Liver (tissue), 9 donors: Measurements from ENCODE around the gene PPM1N. TPM values are rescaled to one million over a fixed set of nuclear protein-coding genes. Genes with fewer than 3 reads are reported as not detected.

Source experiments
- DNase-seq: peaks from one replicate; pipeline ENCODE4 v3.0.0-alpha.2; 2017; ENCODE audit warnings: low spot score
- H3K27ac ChIP-seq, 2 donors: one replicate each; pipeline ENCODE4 v1.7.0; 2013; ENCODE audit warnings: inconsistent platforms in 2 of 2, low read length in 2 of 2, control low read depth in 1 of 2, low read depth in 1 of 2, mild to moderate bottlenecking in 1 of 2
- H3K27me3 ChIP-seq, 4 donors: one replicate each; pipeline versions ENCODE4 v1.6.1 to v1.7.0; 2013; ENCODE audit warnings: low read length in 3 of 4, inconsistent platforms in 1 of 4, mild to moderate bottlenecking in 1 of 4, moderate library complexity in 1 of 4; ENCODE audit not compliant: control insufficient read depth in 4 of 4, insufficient read depth in 4 of 4
- H3K36me3 ChIP-seq, 4 donors: one replicate each; pipeline versions ENCODE4 v1.6.1 to v1.7.0; 2013; ENCODE audit warnings: low read length in 3 of 4, mild to moderate bottlenecking in 3 of 4, low read depth in 1 of 4, moderate library complexity in 1 of 4; ENCODE audit not compliant: control insufficient read depth in 4 of 4, insufficient read depth in 3 of 4
- H3K4me1 ChIP-seq, 4 donors: one replicate each; pipeline versions ENCODE4 v1.6.1 to v1.7.0; 2013; ENCODE audit warnings: low read length in 3 of 4, mild to moderate bottlenecking in 3 of 4, moderate library complexity in 1 of 4; ENCODE audit not compliant: control insufficient read depth in 4 of 4, insufficient read depth in 4 of 4
- H3K4me3 ChIP-seq, 3 donors: one replicate each; pipeline versions ENCODE4 v1.6.1 to v1.7.0; 2013; ENCODE audit warnings: low read length in 3 of 3, control low read depth in 1 of 3, low read depth in 1 of 3, mild to moderate bottlenecking in 1 of 3
- H3K9ac ChIP-seq, 2 donors: one replicate each; pipeline ENCODE4 v1.7.0; 2013; ENCODE audit warnings: low read length in 2 of 2, mild to moderate bottlenecking in 2 of 2, moderate library complexity in 2 of 2, control low read depth in 1 of 2, low read depth in 1 of 2
- H3K9me3 ChIP-seq, 4 donors: one replicate each; pipeline versions ENCODE4 v1.6.1 to v1.7.0; 2013; ENCODE audit warnings: low read length in 3 of 4; ENCODE audit not compliant: control insufficient read depth in 4 of 4
- CTCF ChIP-seq: fragments of 150-350 bp; IDR thresholded peaks from 2 replicates; pipeline ENCODE4 v1.5.1; 2017; ENCODE audit warnings: improper control_type of control experiment, low read depth, low read length; ENCODE audit not compliant: missing input control
- EGR1 ChIP-seq, 2 donors: IDR thresholded peaks; 2 replicates each; pipeline ENCODE4 v1.6.1; 2016 to 2018; ENCODE audit warnings: antibody characterized with exemption in 2 of 2, low read depth in 2 of 2
- FOXA1 ChIP-seq: IDR thresholded peaks from 2 replicates; pipeline ENCODE4 v1.6.1; 2016; ENCODE audit warnings: antibody characterized with exemption
- FOXA2 ChIP-seq: IDR thresholded peaks from 2 replicates; pipeline ENCODE4 v1.6.1; 2016; ENCODE audit warnings: antibody characterized with exemption
- GABPA ChIP-seq, 2 donors: IDR thresholded peaks in 1 of 2; conservative IDR thresholded peaks in 1 of 2; 2 replicates each; pipeline ENCODE4 v1.6.1; 2016; ENCODE audit warnings: antibody characterized with exemption in 2 of 2, mild to moderate bottlenecking in 1 of 2, moderate library complexity in 1 of 2
- HNF4A ChIP-seq, 2 donors: conservative IDR thresholded peaks; 2 replicates each; pipeline ENCODE4 v1.6.1; 2016; ENCODE audit warnings: antibody characterized with exemption in 2 of 2, mild to moderate bottlenecking in 2 of 2
- HNF4G ChIP-seq: IDR thresholded peaks from 2 replicates; pipeline ENCODE4 v1.6.1; 2016; ENCODE audit warnings: antibody characterized with exemption
- JUND ChIP-seq, 2 donors: IDR thresholded peaks; 2 replicates each; pipeline ENCODE4 v1.6.1; 2016; ENCODE audit warnings: antibody characterized with exemption in 2 of 2
- NR2F2 ChIP-seq: IDR thresholded peaks from 2 replicates; pipeline ENCODE4 v1.6.1; 2016; ENCODE audit warnings: antibody characterized with exemption
- RAD21 ChIP-seq, 2 donors: IDR thresholded peaks; 2 replicates each; pipeline ENCODE4 v1.6.1; 2016; ENCODE audit warnings: antibody characterized with exemption in 2 of 2, mild to moderate bottlenecking in 2 of 2
- RXRA ChIP-seq, 2 donors: IDR thresholded peaks; 2 replicates each; pipeline ENCODE4 v1.6.1; 2017 to 2018; ENCODE audit warnings: antibody characterized with exemption in 2 of 2, mild to moderate bottlenecking in 1 of 2
- SP1 ChIP-seq: IDR thresholded peaks from 2 replicates; pipeline ENCODE4 v1.6.1; 2018; ENCODE audit warnings: antibody characterized with exemption, mild to moderate bottlenecking
- TAF1 ChIP-seq: conservative IDR thresholded peaks from 2 replicates; pipeline ENCODE4 v1.6.1; 2016; ENCODE audit warnings: antibody characterized with exemption, mild to moderate bottlenecking
- ZBTB33 ChIP-seq: IDR thresholded peaks from 2 replicates; pipeline ENCODE4 v1.6.1; 2016; ENCODE audit warnings: antibody characterized with exemption
- WGBS: extraction: QIAGEN DNeasy Blood & Tissue Kit; methylation state at CpG from one replicate; pipeline ENCODE4 v1.1.7; 2013; 5-methylcytosine and 5-hydroxymethylcytosine counted together
- polyA plus RNA-seq, 2 donors: library from polyadenylated mRNA; stranded (reverse) in 1 of 2; unstranded in 1 of 2; fragments of 200-250 nt in 1 of 2; fragments of >200 nt in 1 of 2; fragmentation: Nextera tagmentation in 1 of 2; extraction: Ambion mirVana in 1 of 2; gene quantifications; one replicate each; pipeline versions ENCODE4 v1.2.1 to v1.2.3, GENCODE V29; 2013 to 2015
- total RNA-seq, 2 donors: library from RNA; depleted of rRNA; stranded (reverse); fragments of >200 nt; gene quantifications; one replicate each; pipeline ENCODE4 v1.2.3, GENCODE V29; 2014
- TF ChIP-seq, protein P1 (sequence below): IDR thresholded peaks from 2 replicates; pipeline ENCODE4 v1.6.1; 2016; ENCODE audit warnings: antibody characterized with exemption
- TF ChIP-seq, protein P2 (sequence below): IDR thresholded peaks from 2 replicates; pipeline ENCODE4 v1.6.1; 2016; ENCODE audit warnings: antibody characterized with exemption
- TF ChIP-seq, protein P3 (sequence below): IDR thresholded peaks from 2 replicates; pipeline ENCODE4 v1.6.1; 2016; ENCODE audit warnings: antibody characterized with exemption, mild to moderate bottlenecking
- donor health status: healthy.
- donor health status: healthy.
- donor health status: healthy.
- donor health status: healthy.
- donor health status: healthy.

PPM1N gene
- total and polyA plus RNA-seq, 4 donors: 0.17 to 1.5 (median 0.47) TPM

GRCh38 chr19:45494261-45494916 lies 3.9 kb upstream of the PPM1N start:
- Histone ChIP-seq H3K4me1 (peaks cover 18 to 27% (median 25%) of the 10 kb centered on the region in 4 donors), H3K4me3 (no peak overlapping the region)

DNA sequence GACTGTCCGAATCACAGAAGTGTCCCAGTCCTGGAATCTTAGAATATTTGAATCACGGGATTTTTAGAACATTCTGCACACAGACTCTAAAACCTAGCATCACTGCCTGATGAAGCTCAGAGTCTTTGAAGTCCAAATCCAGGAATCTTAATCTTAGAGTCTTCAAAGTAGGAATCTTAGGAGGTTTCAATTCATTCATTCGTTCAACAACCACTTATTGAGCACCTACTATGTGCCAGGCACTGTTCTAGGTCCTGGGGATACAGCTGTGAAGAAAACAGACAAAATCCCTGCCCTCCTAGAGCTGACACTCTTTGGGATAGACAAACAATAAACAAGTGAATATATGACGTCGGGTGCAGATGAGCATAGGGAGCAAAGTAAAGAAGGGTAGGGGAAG lies 3.1 kb upstream of the PPM1N start:
- no peak for DNase-seq

More at GRCh38 chr19:45494261-45494916, 3.9 kb upstream of the PPM1N start:
- DNase-seq: no peak
- TF ChIP-seq RXRA (IDR thresholded peaks at IDR 0.05): no peak
- no peak for TF ChIP-seq TAF1
- no peak for TF ChIP-seq CTCF
- TF ChIP-seq, protein P1, sequence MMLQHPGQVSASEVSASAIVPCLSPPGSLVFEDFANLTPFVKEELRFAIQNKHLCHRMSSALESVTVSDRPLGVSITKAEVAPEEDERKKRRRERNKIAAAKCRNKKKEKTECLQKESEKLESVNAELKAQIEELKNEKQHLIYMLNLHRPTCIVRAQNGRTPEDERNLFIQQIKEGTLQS: no peak
- TF ChIP-seq HNF4A (conservative IDR thresholded peaks at IDR 0.05): no peak
- Histone ChIP-seq H3K36me3 (no peaks in the 10 kb centered on the region), H3K9me3 (no peaks in the 10 kb centered on the region), H3K27ac (no peak overlapping the region), H3K9ac (no peak overlapping the region), H3K27me3 (peaks cover 0 to 6% (median 2%) of the 10 kb centered on the region in 4 donors)
- 92% methylated on average over 39 of the region's 39 CpGs for WGBS

More for the DNA sequence above, 3.1 kb upstream of the PPM1N start:
- H3K9ac ChIP-seq: no peak overlapping the region
- H3K27ac ChIP-seq: no peak overlapping the region
- no peaks in the 10 kb centered on the region for H3K36me3 ChIP-seq
- no peak overlapping the region for H3K4me3 ChIP-seq
- H3K9me3 ChIP-seq: no peaks in the 10 kb centered on the region
- WGBS: 76% methylated on average over 5 of the region's 5 CpGs
- peaks cover 18 to 30% (median 26%) of the 10 kb centered on the region in 4 donors for H3K4me1 ChIP-seq
- TF ChIP-seq NR2F2 (no peak), FOXA2 (no peak), RXRA (IDR thresholded peaks at IDR 0.05) (no peak), GABPA (IDR thresholded peaks at IDR 0.05 in 1 of 2, conservative IDR thresholded peaks at IDR 0.05 in 1 of 2) (no peak), HNF4G (no peak), CTCF (no peak), EGR1 (IDR thresholded peaks at IDR 0.05; ENCODE audit: low read depth in 2 of 2) (no peak), RAD21 (IDR thresholded peaks at IDR 0.05) (no peak), JUND (IDR thresholded peaks at IDR 0.05) (no peak), FOXA1 (no peak), SP1 (no peak), ZBTB33 (no peak), HNF4A (conservative IDR thresholded peaks at IDR 0.05) (no peak)
- TF ChIP-seq, protein P2, sequence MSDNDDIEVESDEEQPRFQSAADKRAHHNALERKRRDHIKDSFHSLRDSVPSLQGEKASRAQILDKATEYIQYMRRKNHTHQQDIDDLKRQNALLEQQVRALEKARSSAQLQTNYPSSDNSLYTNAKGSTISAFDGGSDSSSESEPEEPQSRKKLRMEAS: no peak
- TF ChIP-seq, protein P3, sequence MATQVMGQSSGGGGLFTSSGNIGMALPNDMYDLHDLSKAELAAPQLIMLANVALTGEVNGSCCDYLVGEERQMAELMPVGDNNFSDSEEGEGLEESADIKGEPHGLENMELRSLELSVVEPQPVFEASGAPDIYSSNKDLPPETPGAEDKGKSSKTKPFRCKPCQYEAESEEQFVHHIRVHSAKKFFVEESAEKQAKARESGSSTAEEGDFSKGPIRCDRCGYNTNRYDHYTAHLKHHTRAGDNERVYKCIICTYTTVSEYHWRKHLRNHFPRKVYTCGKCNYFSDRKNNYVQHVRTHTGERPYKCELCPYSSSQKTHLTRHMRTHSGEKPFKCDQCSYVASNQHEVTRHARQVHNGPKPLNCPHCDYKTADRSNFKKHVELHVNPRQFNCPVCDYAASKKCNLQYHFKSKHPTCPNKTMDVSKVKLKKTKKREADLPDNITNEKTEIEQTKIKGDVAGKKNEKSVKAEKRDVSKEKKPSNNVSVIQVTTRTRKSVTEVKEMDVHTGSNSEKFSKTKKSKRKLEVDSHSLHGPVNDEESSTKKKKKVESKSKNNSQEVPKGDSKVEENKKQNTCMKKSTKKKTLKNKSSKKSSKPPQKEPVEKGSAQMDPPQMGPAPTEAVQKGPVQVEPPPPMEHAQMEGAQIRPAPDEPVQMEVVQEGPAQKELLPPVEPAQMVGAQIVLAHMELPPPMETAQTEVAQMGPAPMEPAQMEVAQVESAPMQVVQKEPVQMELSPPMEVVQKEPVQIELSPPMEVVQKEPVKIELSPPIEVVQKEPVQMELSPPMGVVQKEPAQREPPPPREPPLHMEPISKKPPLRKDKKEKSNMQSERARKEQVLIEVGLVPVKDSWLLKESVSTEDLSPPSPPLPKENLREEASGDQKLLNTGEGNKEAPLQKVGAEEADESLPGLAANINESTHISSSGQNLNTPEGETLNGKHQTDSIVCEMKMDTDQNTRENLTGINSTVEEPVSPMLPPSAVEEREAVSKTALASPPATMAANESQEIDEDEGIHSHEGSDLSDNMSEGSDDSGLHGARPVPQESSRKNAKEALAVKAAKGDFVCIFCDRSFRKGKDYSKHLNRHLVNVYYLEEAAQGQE: no peak
- TF ChIP-seq, protein P1: no peak
- peaks cover 0 to 6% (median 2%) of the 10 kb centered on the region in 4 donors for H3K27me3 ChIP-seq
